Measurements from ENCODE around the gene SCN2A.

Gene SCN2A

DNA sequence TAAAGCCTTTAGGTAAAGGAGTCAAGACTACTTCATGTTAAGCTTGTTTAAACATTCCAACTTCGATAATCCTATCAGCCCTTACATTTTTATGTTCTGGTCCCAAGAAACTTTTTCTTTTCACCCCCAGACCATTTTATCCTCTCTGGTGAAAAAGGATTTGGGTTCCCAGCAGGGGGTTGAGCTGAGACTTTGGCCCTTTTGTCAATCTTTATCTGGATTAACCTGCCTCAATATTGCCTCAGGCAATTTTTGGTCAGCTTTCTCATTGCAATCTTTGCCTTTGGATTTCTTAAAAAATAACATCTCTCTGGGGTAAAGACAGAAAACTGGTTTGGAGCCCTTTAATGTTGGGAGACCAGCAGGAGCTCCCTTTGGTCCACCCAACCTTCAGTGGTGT is 196.4 kb downstream of the SCN2A start:
- H3K9me3 ChIP-seq (ENCODE audit: control insufficient read depth, insufficient read depth, low read length) = no peaks in the 10 kb centered on the region
- H3K4me3 ChIP-seq (ENCODE audit: low read length) = no peak overlapping the region
- WGBS (ENCODE audit: insufficient coverage, insufficient read length) = no CpG with 5 or more reads among the region's 1 CpG
- H3K27ac ChIP-seq (ENCODE audit: low read length) = no peak overlapping the region
- H3K4me1 ChIP-seq (ENCODE audit: control insufficient read depth, insufficient read depth, low read length) = peaks cover 2% of the 10 kb centered on the region; the same call in 1 of the 2 replicates
- DNase-seq (ENCODE audit: low read depth, low spot score) = no peak
- H3K36me3 ChIP-seq (ENCODE audit: control insufficient read depth, insufficient read depth, low read length) = no peaks in the 10 kb centered on the region
- no peaks in the 10 kb centered on the region for H3K27me3 ChIP-seq (ENCODE audit: control insufficient read depth, insufficient read depth, low read length)

DNA sequence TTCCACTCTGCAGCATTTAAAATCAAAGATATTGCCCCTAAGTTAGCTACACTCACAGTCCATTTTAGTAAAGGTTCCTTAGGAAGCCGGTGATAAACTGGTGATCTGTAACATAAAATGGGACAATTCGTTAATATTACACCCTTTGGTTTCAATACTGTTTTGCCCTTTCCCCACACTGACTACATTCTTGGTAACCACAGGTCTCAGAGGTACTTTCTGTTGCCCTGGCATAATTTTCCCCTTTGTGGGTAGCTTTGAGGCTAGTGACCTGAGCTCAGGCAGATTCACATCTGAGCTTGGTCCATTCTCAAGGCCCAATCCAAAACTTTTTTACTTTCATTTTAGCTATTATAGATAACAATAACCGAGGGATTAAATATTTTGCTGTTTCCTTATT is 197.3 kb downstream of the SCN2A start:
- no peak for DNase-seq (ENCODE audit: low read depth, low spot score)
- Histone ChIP-seq H3K27ac (ENCODE audit: low read length) (no peak overlapping the region), H3K4me1 (ENCODE audit: control insufficient read depth, insufficient read depth, low read length) (peaks cover 2% of the 10 kb centered on the region; the same call in 1 of the 2 replicates), H3K36me3 (ENCODE audit: control insufficient read depth, insufficient read depth, low read length) (no peaks in the 10 kb centered on the region), H3K4me3 (ENCODE audit: low read length) (no peak overlapping the region), H3K27me3 (ENCODE audit: control insufficient read depth, insufficient read depth, low read length) (no peaks in the 10 kb centered on the region), H3K9me3 (ENCODE audit: control insufficient read depth, insufficient read depth, low read length) (no peaks in the 10 kb centered on the region)
- WGBS (ENCODE audit: insufficient coverage, insufficient read length) = no CpG with 5 or more reads among the region's 3 CpGs

DNA sequence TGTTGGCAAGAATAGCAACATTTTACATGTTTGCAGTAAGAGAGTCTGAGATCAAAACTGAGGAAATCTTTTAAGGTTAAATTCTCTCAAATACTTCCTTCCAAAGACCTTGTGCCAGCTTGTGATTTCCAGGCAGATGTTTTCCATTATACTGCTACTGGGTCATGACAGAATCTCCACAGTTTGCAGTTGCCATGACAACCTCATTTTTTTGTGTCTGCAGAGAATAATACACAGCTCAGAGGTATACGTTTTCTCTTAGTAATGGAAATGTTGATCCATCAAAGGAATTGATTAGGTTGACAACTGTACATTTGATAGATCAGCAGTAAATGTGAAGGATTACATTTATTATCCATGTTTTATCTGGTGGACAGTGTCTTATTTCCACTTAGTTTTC is 201.2 kb downstream of the SCN2A start:
- no peak for DNase-seq (ENCODE audit: low read depth, low spot score)
- Histone ChIP-seq H3K27ac (ENCODE audit: low read length) (no peak overlapping the region), H3K36me3 (ENCODE audit: control insufficient read depth, insufficient read depth, low read length) (no peaks in the 10 kb centered on the region), H3K4me1 (ENCODE audit: control insufficient read depth, insufficient read depth, low read length) (peaks cover 2% of the 10 kb centered on the region; the same call in 1 of the 2 replicates), H3K27me3 (ENCODE audit: control insufficient read depth, insufficient read depth, low read length) (no peaks in the 10 kb centered on the region), H3K4me3 (ENCODE audit: low read length) (no peak overlapping the region), H3K9me3 (ENCODE audit: control insufficient read depth, insufficient read depth, low read length) (no peaks in the 10 kb centered on the region)
- WGBS (ENCODE audit: insufficient coverage, insufficient read length) = no CpG with 5 or more reads among the region's 1 CpG

All from iPS DF 6.9 (cell line).